Psoas muscle (tissue), 8 donors: ENCODE data around the gene HARBI1. TPM values are rescaled to one million over a fixed set of nuclear protein-coding genes. Genes with fewer than 3 reads are reported as not detected.

ENCODE experiments used
- ATAC-seq, 4 donors: fragments of 200-7000 bp; cut with Tn5 transposase; one replicate each; pipeline ENCODE4 v1.9.1; 2020; ENCODE audit warnings: moderate library complexity in 3 of 4, mild to moderate bottlenecking in 2 of 4
- DNase-seq, 2 donors: peaks; one replicate each; pipeline ENCODE4 v3.0.0-alpha.2; 2020
- H3K27ac ChIP-seq: fragments of 200-600 bp; one replicate; pipeline ENCODE4 v1.8.0; 2022
- H3K27me3 ChIP-seq, 3 donors: fragments of 200-600 bp in 1 of 3; one replicate each; pipeline versions ENCODE4 v1.6.1 to v1.8.0; 2013 to 2022; ENCODE audit warnings: low read length in 2 of 3, mild to moderate bottlenecking in 2 of 3, moderate library complexity in 1 of 3; ENCODE audit not compliant: insufficient read depth in 3 of 3
- H3K36me3 ChIP-seq, 2 donors: fragments of 200-600 bp in 1 of 2; one replicate each; pipeline versions ENCODE4 v1.6.1 to v1.8.0; 2013 to 2022; ENCODE audit warnings: low read depth in 1 of 2, mild to moderate bottlenecking in 1 of 2, moderate library complexity in 1 of 2; ENCODE audit not compliant: insufficient read depth in 1 of 2
- H3K4me1 ChIP-seq: fragments of 200-600 bp; one replicate; pipeline ENCODE4 v1.8.0; 2022
- H3K4me3 ChIP-seq: fragments of 200-600 bp; one replicate; pipeline ENCODE4 v1.8.0; 2022; ENCODE audit warnings: mild to moderate bottlenecking
- H3K9me3 ChIP-seq: fragments of 200-600 bp; one replicate; pipeline ENCODE4 v1.8.0; 2022
- CTCF ChIP-seq: fragments of 200-600 bp; IDR thresholded peaks from one replicate; pipeline ENCODE4 v1.8.0; 2022; ENCODE audit warnings: antibody characterized with exemption
- WGBS, 3 donors: extraction: QIAGEN DNeasy Blood & Tissue Kit; methylation state at CpG; one replicate each; pipeline versions ENCODE4 v1.1.6 to v1.1.7; 2013; 5-methylcytosine and 5-hydroxymethylcytosine counted together
- intact Hi-C, 2 donors: fragments of 100-400 bp; cut with DNase I; formaldehyde crosslinking; loops; one replicate each; pipeline versions ENCODE4 v1.11.0 to v1.14.2; 2022
- polyA plus RNA-seq, 3 donors: library from polyadenylated mRNA; stranded (reverse); fragments of 200-250 nt; gene quantifications; one replicate each; pipeline ENCODE4 v1.2.3, GENCODE V29; 2013
- total RNA-seq, 4 donors: library from RNA; stranded (reverse); fragmentation: NEBNext Ultra II Directional in 2 of 4; extraction: Animal tissue kit (Norgen Biotek cat#: 25700) in 2 of 4; gene quantifications; one replicate each; pipeline versions ENCODE4 v1.2.1 to v1.2.4, GENCODE V29; 2021 to 2023
- donor health status: healthy with polysubstance abuse.
- donor health status: DM: no; HTN: no; CAD: no; lungs with moderate emphysema.
- donor health status: Bipolar disorder and iron deficiency.
- donor health status: healthy.
- donor health status: DM: yes; HTN: yes; CAD: no.
- donor health status: DM: no; HTN: no; CAD: no.
- donor health status: DM: no; HTN: no; CAD: no.
- donor health status: DM: yes; HTN: yes; CAD: no.

Gene HARBI1
- total and polyA plus RNA-seq, 7 donors = 2.0 to 8.6 (median 3.4) TPM

GRCh38 chr11:46570790-46571398, 46.1 kb downstream of the HARBI1 start:
- Histone ChIP-seq H3K9me3 (no peaks in the 10 kb centered on the region), H3K4me1 (peaks cover 12% of the 10 kb centered on the region), H3K36me3 (no peaks in the 10 kb centered on the region), H3K27me3 (no peaks in the 10 kb centered on the region), H3K4me3 (no peak overlapping the region), H3K27ac (no peak overlapping the region)
- DNase-seq (no peak), ATAC-seq (no peak)
- WGBS, 3 donors = 37 to 58% (median 51%) methylated on average over 2 of the region's 2 CpGs
- intact Hi-C loops = no loop called here
- TF ChIP-seq CTCF = no peak

GRCh38 chr11:46565232-46565840, 51.7 kb downstream of the HARBI1 start:
- intact Hi-C loops = loop anchor here in 1 of 2 donors (5.0 kb wide), 1 partner anchor 52 kb away; the partner anchor contains the start of genes ATG13 and HARBI1
- ATAC-seq (no peak), DNase-seq (no peak)
- Histone ChIP-seq H3K36me3 (no peaks in the 10 kb centered on the region), H3K4me3 (no peak overlapping the region), H3K27ac (no peak overlapping the region), H3K9me3 (no peaks in the 10 kb centered on the region), H3K27me3 (no peaks in the 10 kb centered on the region), H3K4me1 (peaks cover 24% of the 10 kb centered on the region)
- 71 to 79% (median 73%) methylated on average over 7 of the region's 7 CpGs for WGBS, 3 donors
- TF ChIP-seq CTCF = no peak

- Histone ChIP-seq H3K9me3 (no peaks in the 10 kb centered on the region), H3K36me3 (no peaks in the 10 kb centered on the region), H3K4me1 (peaks cover 32% of the 10 kb centered on the region), H3K27ac (no peak overlapping the region), H3K27me3 (no peaks in the 10 kb centered on the region), H3K4me3 (no peak overlapping the region)
- no peak for TF ChIP-seq CTCF
- no peak for ATAC-seq
- DNase-seq = no peak
- WGBS, 3 donors = 96 to 100% (median 100%) methylated on average over 1 of the region's 1 CpG
- intact Hi-C loops = loop anchor here in 1 of 2 donors (5.0 kb wide), 1 partner anchor 422 kb away; no protein-coding TSS in a partner anchor
Observed at GRCh38 chr11:46564459-46564858, 52.6 kb downstream of the HARBI1 start.

- no peaks in the 10 kb centered on the region for H3K27me3 ChIP-seq
- no peaks in the 10 kb centered on the region for H3K36me3 ChIP-seq
- H3K27ac ChIP-seq = no peak overlapping the region
- peaks cover 29% of the 10 kb centered on the region for H3K4me1 ChIP-seq
- H3K4me3 ChIP-seq = no peak overlapping the region
- intact Hi-C loops = loop anchor here in 1 of 2 donors (5.0 kb wide), 1 partner anchor 420 kb away; no protein-coding TSS in a partner anchor
- WGBS, 3 donors = 91 to 95% (median 92%) methylated on average over 5 of the region's 5 CpGs
- TF ChIP-seq CTCF = no peak
- H3K9me3 ChIP-seq = no peaks in the 10 kb centered on the region
- DNase-seq (no peak), ATAC-seq (no peak)
Observed at GRCh38 chr11:46562527-46562926, 54.5 kb downstream of the HARBI1 start.
